Daoy (cell line): ENCODE results near the gene KIF3A. TPM values are rescaled to one million over a fixed set of nuclear protein-coding genes. Genes with fewer than 3 reads are reported as not detected.

Source experiments
- DNase-seq: peaks from one replicate; pipeline ENCODE4 v3.0.0-alpha.2; 2015; ENCODE audit warnings: low read depth
- total RNA-seq: library from RNA; depleted of rRNA; stranded (reverse); fragments of >200 nt; shearing (Covaris generic); gene quantifications from 2 replicates; pipeline ENCODE4 v1.2.3, GENCODE V29; 2014

Gene KIF3A
- total RNA-seq, 1 experiment from 2014 or later: 10.1 TPM

DNA sequence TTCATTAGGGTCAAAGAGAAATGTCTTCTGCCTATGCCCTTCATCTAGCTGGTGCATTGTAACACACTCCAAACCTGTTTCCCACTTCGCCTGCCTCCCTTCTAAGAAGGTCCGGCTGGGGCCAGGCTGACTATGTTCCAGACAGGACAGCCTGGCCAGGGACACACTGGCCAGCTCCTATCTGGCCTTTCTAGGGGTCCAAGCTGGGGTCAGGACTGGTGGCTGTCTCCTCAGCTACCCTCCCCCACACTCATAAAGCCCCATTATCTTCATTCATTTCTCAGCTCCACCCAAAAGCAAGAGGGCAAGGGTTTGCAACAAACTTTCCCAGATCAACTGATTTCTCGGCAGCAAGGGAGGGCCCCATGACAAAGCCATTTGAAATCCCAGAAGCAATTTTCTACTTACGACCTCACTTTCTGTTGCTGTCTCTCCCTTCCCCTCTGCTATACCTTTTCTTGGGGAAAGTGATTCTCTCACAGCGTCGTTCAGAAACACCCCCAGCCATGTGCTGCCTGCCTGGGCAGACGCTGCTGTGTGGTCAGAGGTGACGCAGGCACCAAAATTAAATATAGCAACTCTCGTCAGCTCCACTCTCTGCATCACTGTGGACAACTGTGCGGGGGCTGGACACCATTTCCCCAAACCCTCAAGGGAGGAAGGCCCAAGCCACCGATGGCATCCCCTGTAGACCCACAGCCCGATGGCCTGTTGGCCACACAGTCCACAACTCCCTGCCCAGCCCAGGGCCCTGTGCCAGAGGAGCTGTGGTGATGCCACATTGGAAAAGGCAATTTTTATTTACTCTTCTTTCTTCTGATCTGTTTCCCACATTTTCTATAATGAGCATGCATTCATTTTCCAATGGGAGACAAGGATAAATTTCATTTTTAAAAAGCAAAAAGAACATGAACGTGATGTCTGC lies 73.3 kb downstream of the KIF3A start:
- no peak for DNase-seq

DNA sequence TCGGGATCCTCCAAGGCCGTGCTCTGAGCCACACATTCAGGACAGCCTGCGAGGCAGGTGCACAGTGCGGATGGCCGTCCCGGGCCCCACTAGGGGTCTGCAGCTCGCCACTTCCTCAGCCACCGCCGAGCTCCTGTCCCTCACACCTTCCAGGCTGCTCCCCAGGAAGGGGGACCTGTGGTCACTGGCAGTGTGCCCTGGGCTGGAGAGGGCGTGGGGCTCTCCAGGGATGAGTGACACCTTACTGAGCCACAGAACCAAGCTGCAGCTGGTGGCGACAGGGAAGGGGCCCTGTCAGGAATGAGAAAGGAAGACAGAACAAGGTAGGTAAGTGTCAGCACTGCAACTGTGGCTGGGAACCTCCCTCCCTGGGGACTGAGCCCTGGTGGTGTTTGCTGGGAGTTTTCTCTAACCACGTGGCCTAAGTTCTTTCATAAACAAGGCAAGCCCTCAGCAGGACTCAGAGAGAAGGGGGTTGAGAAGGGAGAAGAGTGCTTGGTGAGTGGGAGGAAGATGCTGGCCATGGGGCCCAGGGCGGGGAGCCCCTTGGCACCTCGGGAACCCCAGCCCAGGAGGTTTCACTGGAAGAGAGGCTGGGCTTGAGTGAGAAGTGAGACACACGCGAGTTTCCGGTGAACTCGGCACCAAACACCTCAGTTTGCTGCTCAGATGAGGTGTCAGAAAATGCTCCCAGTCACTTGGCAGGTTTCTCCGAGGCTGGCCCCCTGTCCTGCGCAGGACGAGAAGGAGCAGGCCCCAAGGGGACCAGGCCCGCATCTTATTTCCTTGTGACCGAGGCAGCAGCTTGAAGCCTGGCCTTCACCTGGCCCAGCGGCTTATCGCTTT lies 74.2 kb downstream of the KIF3A start:
- DNase-seq: no peak

DNA sequence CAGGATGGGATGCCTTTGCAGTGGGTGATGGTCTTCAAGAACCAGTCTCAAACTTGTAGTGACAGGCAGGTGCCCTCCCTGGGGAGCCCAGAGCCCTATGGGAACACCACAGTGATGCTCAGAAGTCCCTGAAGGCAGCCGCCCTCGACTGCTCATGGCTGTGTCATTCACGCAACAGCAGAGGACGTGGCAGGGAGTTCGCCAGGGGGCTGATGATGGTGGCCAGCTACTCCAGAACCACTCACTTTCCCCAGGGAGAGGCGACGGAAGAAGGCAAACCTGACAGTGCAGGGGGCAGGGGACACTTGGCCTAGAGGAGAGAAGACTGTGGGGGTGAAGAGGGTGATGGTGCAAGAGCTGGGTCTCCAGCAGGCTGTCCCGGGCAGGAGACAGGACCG lies 75.3 kb downstream of the KIF3A start:
- no peak for DNase-seq

DNA sequence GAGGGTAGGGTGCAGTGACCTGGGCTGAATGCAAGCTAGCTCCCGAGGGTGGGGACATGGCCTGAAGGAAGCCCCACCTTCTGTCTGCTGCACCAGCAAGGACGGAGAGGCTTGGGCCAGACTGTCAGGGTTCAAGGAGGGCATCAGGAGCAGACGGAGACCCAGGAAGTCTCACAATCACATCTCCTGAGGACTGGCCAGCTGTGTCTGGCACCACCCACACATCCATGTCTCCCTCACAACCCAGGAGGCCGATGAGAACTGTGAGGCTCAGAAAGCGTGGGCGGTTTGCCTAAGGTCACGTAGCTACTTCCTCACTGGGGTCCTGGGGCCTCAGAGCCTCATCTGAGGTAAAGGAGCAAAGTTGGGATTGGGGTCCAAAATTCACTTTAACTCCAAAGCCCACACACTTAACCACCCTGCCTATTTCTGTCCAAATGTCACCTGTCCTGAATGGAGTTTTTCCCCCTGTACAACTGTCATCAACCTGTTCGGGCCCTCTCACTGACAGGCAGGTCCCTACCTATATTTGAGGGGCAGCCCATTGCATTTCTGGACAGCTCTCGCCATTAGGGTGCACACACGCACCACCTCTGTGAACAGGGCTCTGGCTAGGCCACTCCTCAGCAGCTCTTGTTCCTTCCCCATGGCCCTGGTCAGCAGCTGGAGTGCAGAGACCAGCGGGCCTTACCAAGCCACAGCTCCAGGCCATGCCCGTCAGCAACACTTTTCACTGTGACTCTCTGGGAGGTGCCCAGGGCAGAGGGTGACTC lies 75.9 kb downstream of the KIF3A start:
- no peak for DNase-seq

DNA sequence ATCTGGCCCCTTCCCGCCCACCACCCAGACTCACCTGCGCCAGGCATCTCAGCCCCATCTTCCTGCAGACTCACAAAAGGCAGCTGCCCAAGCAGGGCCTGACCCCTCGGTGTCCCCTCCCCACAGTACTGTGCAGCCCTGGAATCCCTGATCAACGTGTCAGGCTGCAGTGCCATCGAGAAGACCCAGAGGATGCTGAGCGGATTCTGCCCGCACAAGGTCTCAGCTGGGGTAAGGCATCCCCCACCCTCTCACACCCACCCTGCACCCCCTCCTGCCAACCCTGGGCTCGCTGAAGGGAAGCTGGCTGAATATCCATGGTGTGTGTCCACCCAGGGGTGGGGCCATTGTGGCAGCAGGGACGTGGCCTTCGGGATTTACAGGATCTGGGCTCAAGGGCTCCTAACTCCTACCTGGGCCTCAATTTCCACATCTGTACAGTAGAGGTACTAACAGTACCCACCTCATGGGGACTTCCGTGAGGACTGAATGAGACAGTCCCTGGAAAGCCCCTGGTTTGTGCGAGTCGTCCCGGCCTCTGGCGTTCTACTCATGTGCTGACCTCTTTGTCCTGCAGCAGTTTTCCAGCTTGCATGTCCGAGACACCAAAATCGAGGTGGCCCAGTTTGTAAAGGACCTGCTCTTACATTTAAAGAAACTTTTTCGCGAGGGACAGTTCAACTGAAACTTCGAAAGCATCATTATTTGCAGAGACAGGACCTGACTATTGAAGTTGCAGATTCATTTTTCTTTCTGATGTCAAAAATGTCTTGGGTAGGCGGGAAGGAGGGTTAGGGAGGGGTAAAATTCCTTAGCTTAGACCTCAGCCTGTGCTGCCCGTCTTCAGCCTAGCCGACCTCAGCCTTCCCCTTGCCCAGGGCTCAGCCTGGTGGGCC lies 77.5 kb downstream of the KIF3A start:
- DNase-seq: no peak

- no peak for DNase-seq
These were observed 78.7 kb downstream of the KIF3A start for GRCh38 chr5:132658381-132659302.

DNA sequence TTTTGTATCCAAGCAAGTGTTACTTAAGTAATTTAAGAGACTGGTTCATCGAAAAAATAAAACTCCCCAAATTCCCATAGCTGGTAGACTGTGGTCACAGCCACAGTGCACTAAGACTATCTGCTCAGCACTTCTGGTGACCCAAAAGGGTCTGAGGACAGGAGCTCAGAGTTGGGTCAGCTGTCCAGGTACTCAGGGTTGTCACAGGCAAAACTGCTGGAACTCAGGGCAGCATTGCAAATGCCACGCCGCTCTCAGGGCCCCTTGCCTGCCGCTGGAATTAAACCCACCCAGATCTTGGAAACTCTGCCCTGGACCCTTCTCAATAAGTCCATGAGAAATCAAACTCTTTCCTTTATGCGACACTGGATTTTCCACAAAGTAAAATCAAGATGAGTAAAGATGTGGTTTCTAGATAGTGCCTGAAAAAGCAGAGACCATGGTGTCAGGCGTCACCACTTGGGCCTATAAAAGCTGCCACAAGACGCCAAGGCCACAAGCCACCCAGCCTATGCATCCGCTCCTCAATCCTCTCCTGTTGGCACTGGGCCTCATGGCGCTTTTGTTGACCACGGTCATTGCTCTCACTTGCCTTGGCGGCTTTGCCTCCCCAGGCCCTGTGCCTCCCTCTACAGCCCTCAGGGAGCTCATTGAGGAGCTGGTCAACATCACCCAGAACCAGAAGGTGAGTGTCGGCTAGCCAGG lies 79.5 kb downstream of the KIF3A start, which contains the start of gene IL13:
Gene IL13, plus strand, starts transcription at position 498 of the 705 bp plus-strand sequence. Its CDS starts 14 bp downstream, at position 512.
- no peak for DNase-seq

- no peak for DNase-seq
These were observed 80.5 kb downstream of the KIF3A start for GRCh38 chr5:132656774-132657355.

DNA sequence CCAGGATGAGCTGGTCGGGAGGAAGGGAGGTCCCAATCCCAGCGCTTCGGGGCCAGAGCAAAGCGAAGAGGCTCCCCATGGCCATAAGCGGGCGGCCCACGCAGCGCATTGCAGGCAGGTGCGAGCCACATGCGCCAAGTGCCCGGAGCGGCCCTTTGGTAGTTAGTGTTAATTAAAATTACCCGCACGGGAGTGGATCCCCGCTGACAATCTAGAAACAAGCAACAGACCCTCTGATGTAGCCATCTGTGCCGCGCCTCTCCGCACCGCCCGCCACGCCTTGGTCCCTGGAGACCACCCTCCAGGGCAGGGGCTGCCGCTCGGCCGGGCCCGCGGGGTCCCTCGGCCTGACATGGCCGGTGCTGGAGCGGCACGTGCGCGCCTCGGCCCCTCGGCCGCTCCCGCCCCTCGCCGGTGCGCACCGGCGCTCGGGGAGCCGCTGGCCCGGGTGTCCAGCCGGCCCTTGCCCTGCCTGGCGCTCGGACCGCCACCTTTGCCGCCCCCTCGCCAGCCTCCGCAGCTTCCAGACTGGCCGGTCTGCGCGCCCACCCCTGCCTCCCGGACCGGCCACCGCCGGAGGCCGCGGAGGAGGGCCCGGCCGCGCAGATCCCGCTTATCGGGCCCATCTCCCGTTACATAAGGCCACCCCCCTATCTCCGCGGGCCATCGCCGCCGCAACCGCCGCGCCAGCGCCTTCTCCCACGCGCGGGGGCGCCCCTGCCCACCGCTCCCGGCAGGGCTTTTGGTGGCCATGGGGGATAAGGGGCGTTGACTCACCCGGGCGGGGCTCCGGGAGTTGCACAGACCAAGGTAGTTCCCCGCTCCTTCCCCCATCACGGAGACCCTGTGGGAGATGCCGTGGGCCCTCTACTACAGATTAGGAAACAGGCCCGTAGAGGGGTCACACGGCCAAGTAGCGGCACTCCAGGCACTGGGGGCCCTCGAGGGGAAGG lies 81.2 kb downstream of the KIF3A start:
- DNase-seq: peak; percentile 55

GRCh38 chr5:132653716-132654115 lies 83.6 kb downstream of the KIF3A start:
- DNase-seq: no peak

- no peak for DNase-seq
These were observed 85.4 kb downstream of the KIF3A start for GRCh38 chr5:132651838-132652469.

DNA sequence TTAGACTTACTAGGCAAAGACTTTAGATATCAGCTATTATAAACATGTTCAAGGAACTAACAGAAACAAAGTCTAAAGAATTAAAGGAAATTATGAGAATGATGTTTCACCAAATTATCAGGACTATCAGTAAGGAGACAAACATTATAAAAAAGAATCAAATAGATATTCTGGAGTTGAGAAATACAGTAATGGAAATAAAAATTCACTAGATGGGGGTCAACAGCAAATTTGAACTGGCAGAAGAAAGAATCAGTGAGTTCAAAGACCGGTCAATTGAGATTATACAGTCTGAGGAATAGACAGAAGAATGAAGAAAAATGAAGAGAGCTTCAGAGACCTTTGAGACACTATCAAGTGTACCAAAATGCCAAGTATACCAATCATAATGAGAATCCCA lies 89.0 kb downstream of the KIF3A start:
- DNase-seq: no peak

- no peak for DNase-seq
These were observed 89.9 kb downstream of the KIF3A start for GRCh38 chr5:132647473-132647872.

GRCh38 chr5:132646583-132647266 lies 90.6 kb downstream of the KIF3A start:
- DNase-seq: no peak

- DNase-seq: no peak
These were observed 93.2 kb downstream of the KIF3A start for GRCh38 chr5:132644177-132644576.
